Muscle of leg (tissue), 11 donors: ENCODE data around the gene SMG6. TPM values are rescaled to one million over a fixed set of nuclear protein-coding genes. Genes with fewer than 3 reads are reported as not detected.
A peak's percentile ranks its signal among the peaks of the same experiment; 100 is the strongest.

Experiments
- DNase-seq: peaks from one replicate; pipeline ENCODE4 v3.0.0; 2013
- H3K27ac ChIP-seq: one replicate; pipeline ENCODE4 v1.5.1; 2013; ENCODE audit warnings: mild to moderate bottlenecking, low read length, control low read depth
- H3K27me3 ChIP-seq: one replicate; pipeline ENCODE4 v1.6.1; 2013; ENCODE audit warnings: low read length; ENCODE audit not compliant: control insufficient read depth, insufficient read depth
- H3K36me3 ChIP-seq: one replicate; pipeline ENCODE4 v1.6.1; 2013; ENCODE audit warnings: low read length; ENCODE audit not compliant: control insufficient read depth, insufficient read depth
- H3K4me1 ChIP-seq: one replicate; pipeline ENCODE4 v1.6.1; 2013; ENCODE audit warnings: low read length; ENCODE audit not compliant: control insufficient read depth, insufficient read depth
- H3K4me3 ChIP-seq: one replicate; pipeline ENCODE4 v1.5.1; 2013; ENCODE audit warnings: low read length, control low read depth
- H3K9me3 ChIP-seq: replicated peaks from 2 replicates; pipeline ENCODE4 v1.6.1; 2013; ENCODE audit warnings: low read depth, low read length; ENCODE audit not compliant: control insufficient read depth
- WGBS: methylation state at CpG from one replicate; pipeline ENCODE4 v1.1.5; 2013; ENCODE audit warnings: missing lambda C conversion rate; ENCODE audit not compliant: insufficient coverage; 5-methylcytosine and 5-hydroxymethylcytosine counted together
- polyA plus RNA-seq, 8 donors: library from polyadenylated mRNA; unstranded; fragments of 120-200 nt; gene quantifications; one replicate each; pipeline versions ENCODE4 v1.2.1 to v1.2.3, GENCODE V29; 2013; ENCODE audit warnings: inconsistent platforms in 1 of 8, low replicate concordance in 1 of 8; ENCODE audit not compliant: insufficient read length in 8 of 8, insufficient read depth in 1 of 8
- total RNA-seq: library from RNA; stranded (reverse); fragments of 120-200 nt; gene quantifications from one replicate; pipeline ENCODE4 v1.2.4, GENCODE V29; 2013

The SMG6 gene
- total and polyA plus RNA-seq, 9 donors = 12.7 to 21.8 (median 19.2) TPM

DNA sequence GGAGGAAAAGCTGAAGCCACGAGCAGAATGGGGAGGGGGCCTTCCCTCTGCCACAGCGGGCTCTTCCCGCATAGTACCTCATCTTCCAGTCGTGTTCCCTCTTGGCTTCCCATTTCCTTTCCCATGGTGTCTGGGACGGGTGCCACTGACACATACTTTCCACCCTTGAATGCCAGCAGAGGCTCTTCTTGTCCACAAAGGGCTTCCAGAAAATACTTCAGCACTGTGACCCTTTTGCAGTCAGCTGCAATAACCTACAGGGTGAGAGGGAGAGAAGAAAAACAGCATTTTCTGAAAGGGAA lies 218.0 kb downstream of the SMG6 start:
- Histone ChIP-seq H3K27me3 (no peaks in the 10 kb centered on the region), H3K9me3 (no peaks in the 10 kb centered on the region), H3K4me3 (no peak overlapping the region), H3K27ac (peak overlapping the region; percentile 96), H3K36me3 (peaks cover 20% of the 10 kb centered on the region), H3K4me1 (peaks cover 86% of the 10 kb centered on the region)
- 0% methylated on average over 1 of the region's 5 CpGs for WGBS
- DNase-seq = peak; percentile 93

DNA sequence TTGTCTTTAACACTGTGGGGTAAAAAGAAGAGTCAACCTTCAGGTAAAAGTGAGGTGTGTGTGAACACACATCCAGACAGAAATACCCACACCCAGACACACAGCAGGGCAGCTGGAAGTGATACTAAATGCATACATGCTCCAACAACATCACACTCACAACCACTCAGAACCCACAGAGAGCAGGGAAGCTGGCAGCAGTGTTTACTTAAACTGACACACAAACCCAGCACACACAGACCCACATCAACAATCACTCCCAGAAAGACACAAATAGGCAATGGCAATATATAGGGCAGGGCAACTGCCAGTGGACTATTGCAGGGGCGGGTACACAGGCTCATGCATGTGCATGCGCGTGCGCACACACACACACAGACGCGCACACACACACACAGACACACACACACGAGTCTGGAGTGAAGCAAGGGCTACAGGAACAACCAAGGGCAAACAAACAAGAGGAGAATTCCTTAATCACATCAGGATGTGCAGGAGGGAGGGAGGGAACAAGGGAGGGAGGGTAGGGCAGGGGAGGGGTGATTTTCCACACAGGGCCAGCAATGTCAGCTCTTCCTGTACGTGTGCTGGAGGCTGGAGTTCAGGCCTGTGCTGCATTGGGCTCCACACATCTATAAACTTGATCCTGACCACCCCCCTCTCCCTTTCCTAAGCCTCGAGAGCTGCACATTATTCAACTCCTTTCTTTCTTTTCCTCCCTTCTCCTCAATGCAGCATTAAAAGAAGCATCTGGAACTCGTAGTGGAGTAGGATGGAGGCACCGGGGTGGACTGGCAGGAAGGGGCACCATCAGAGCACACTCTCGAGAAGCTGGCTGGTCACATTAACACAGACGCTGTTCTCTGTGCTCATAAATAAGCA lies 218.6 kb downstream of the SMG6 start:
- peak; percentile 97 for DNase-seq
- peaks cover 25% of the 10 kb centered on the region for H3K36me3 ChIP-seq

DNA sequence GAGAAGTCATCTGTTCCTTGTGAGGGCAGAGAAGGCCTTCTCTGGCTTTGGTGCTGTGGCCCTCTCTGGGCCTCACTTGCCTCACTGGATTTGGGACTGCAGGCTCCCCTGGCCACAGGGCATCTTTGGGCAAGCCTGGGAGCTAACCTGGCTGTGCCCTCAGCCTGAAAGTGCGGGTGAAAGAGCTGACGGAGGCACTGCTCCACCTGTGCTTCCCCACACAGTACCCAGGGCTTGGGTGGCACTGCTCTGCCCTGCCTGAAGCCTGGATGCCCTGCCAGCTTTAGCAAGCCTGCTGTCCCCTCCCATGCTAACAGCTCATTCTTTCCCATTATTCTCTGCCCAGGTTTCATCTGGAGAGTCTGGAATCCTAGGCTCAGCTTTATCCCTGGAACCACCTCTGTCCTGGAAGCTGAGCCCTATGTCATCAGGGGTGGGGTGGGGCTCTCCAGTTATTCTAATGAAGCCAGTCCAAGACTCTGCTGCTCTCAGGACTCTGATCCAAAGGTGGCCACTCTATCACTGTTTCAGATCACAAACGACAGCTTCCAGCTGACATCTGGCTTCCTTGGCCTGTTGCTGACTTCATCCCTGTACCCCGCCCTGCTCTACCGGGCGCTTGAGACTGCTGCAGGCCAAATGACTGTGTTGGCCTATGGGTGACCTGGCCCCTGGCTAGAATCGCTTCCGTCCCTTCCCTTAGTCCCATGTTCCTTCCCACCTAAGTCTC lies 219.4 kb downstream of the SMG6 start:
- peak; percentile 94 for DNase-seq
- Histone ChIP-seq H3K36me3 (peaks cover 29% of the 10 kb centered on the region), H3K9me3 (no peaks in the 10 kb centered on the region), H3K27me3 (no peaks in the 10 kb centered on the region), H3K4me3 (no peak overlapping the region), H3K4me1 (peaks cover 74% of the 10 kb centered on the region), H3K27ac (peak overlapping the region; percentile 96)
- WGBS = 32% methylated on average over 5 of the region's 8 CpGs

More for the DNA sequence above, 218.6 kb downstream of the SMG6 start:
- H3K4me1 ChIP-seq = peaks cover 82% of the 10 kb centered on the region
- H3K27me3 ChIP-seq = no peaks in the 10 kb centered on the region
- H3K27ac ChIP-seq = peak overlapping the region; percentile 96
- no peak overlapping the region for H3K4me3 ChIP-seq
- H3K9me3 ChIP-seq = no peaks in the 10 kb centered on the region
- 33% methylated on average over 3 of the region's 13 CpGs for WGBS

DNA sequence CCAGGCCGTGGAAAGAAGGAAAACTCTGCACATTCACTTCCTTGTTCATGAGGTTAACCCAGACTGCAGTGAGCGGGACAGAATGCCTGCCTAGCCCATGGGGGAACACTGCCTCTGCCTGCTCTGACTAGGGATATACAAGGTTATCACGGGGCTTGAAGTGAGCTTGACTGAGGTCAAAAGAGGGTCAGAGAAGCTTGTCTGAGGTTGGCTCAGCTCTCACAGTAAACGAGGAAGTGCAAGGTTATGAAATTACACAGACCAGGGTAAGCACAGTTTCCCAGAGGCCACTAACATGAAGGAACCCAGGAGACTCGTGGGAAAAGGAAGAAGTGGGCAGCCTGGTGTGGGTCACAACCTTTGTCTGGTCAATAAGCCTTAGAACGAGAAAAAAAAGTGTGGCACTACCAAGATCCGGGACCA lies 220.0 kb downstream of the SMG6 start:
- H3K27me3 ChIP-seq = no peaks in the 10 kb centered on the region
- H3K27ac ChIP-seq = peak overlapping the region; percentile 96
- no peaks in the 10 kb centered on the region for H3K9me3 ChIP-seq
- no peak overlapping the region for H3K4me3 ChIP-seq
- DNase-seq = peak; percentile 83
- WGBS = 36% methylated on average over 7 of the region's 7 CpGs
- peaks cover 68% of the 10 kb centered on the region for H3K4me1 ChIP-seq
- H3K36me3 ChIP-seq = peaks cover 32% of the 10 kb centered on the region

DNA sequence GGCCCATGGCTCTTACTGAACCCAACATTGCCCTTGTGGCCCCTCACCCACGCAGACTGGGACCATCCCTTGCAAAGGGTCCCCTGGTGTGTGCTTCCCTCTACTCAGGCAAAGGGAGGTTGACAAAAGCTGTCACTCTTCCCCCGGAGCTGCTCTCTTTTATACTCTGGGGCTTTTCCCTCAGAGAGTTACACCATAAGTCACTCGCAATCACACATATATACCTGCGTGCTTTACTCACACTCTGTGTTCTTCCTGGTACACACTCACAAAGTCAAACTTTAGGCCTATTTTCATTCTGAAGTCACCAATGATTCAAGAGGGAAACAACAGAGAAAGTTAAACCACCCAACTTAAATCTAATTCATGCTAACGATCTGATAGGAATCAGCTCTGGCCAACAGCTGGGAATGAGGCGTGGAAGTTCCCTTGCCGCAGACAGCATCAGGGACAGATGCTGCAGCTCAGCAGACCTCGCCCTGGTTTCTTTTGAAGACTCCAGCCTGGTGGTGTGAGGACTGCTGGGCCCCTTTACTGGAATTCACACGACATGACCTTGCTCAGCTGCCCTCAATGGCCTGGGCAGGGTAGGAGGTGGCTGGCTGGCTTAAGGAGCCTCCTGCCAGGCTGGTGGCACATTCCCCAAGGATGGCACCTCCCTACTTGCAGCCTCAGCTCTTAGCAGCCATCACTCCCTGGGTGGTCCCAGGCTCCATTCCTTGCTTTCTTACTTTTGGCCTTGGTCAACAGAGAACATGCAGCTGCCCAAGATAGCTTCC lies 221.4 kb downstream of the SMG6 start:
- WGBS = 60% methylated on average over 7 of the region's 9 CpGs

DNA sequence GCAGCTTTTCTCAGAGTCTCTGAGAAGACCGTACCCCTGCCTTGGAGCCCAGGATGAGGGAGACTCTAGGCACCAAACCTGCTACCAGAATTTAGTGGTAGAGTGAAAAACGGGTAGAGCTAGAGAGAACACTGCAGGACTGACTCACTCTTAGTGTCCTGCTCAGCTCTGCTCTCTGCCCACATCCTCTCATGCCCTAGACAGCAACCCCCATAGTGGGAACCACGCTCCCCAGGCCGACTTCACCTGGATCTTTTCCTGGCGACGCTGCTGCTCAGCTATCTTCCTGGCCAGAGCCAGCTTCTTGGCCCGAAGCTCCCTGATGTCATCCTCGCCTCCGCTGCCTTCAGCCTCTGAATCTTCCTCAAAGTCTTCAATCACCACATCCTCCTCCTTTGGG lies 222.0 kb downstream of the SMG6 start:
- WGBS = 69% methylated on average over 7 of the region's 9 CpGs
- H3K4me3 ChIP-seq = no peak overlapping the region
- H3K9me3 ChIP-seq = no peaks in the 10 kb centered on the region
- H3K27ac ChIP-seq = peak overlapping the region; percentile 10
- no peaks in the 10 kb centered on the region for H3K27me3 ChIP-seq
- H3K4me1 ChIP-seq = peaks cover 63% of the 10 kb centered on the region
- DNase-seq = no peak
- peaks cover 48% of the 10 kb centered on the region for H3K36me3 ChIP-seq

More for the DNA sequence above, 221.4 kb downstream of the SMG6 start:
- no peaks in the 10 kb centered on the region for H3K9me3 ChIP-seq
- peaks cover 42% of the 10 kb centered on the region for H3K36me3 ChIP-seq
- no peak overlapping the region for H3K4me3 ChIP-seq
- DNase-seq = peak; percentile 48
- H3K4me1 ChIP-seq = peaks cover 62% of the 10 kb centered on the region
- no peaks in the 10 kb centered on the region for H3K27me3 ChIP-seq
- H3K27ac ChIP-seq = peak overlapping the region; percentile 45

DNA sequence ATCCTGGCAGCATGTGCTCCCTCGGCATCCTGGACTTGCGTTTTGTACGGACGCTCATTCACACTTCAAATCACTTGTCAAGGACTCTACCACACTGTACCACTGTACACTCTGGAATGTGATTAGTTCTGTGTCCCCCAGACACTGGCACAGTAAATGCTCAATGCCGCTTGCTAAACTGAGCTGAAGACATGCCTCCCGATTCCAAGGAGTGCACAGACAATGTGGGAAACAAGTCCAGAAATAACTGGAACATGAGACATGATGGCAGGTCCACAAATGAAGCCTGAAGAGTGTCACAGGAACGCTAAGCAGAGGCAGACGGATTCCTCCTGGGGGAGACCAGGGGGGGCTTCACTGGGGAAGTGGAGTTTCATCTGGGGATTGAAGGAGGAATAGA lies 226.5 kb downstream of the SMG6 start:
- DNase-seq = peak; percentile 35
- Histone ChIP-seq H3K4me1 (peaks cover 46% of the 10 kb centered on the region), H3K36me3 (peaks cover 38% of the 10 kb centered on the region)

DNA sequence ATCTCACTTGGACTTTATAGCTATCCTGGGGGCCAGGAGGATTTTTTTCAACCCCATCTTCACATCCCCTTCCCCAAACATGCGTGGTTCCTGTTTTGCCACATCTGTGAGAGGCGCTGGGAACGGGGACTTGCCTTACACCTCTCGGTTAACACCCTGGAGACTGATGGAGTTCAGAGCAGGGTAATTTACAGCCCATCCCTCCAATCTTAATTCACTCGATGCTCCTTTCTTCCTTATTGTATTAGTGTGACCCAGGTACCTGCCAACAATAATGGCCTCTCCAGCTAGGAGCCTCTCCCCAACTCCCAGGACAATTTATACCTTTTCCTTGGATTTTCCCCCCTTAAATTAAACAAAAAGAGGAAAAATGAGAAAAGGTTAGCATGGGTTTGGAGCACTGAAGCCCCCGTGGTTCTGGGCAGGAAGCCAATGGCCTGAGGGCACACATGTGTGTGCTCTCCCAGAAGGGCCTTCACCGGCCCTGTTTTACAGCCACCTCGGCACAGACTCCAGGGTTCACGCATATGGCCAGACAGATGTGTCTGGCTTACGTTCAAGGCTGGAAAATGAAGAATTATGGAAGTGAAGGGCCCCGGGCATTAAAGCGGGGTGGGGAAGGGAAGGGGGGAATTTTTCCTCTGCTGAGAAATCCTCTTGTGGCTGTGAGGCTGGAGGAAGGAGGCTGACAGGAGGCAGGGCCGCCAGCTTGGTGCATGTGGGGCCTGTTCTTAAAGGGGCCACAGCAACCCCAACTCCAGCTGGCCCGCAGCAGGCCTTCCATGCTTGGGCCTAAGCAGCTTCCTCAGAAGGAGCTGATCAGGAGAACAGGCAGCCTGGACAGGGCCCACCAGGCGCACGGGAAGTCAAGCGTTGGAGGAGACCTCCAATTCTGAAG lies 227.2 kb downstream of the SMG6 start:
- H3K27me3 ChIP-seq = no peaks in the 10 kb centered on the region
- H3K9me3 ChIP-seq = no peaks in the 10 kb centered on the region
- peaks cover 37% of the 10 kb centered on the region for H3K36me3 ChIP-seq
- 17% methylated on average over 12 of the region's 17 CpGs for WGBS
- peaks cover 49% of the 10 kb centered on the region for H3K4me1 ChIP-seq
- peak; percentile 87 for DNase-seq
- H3K27ac ChIP-seq = peak overlapping the region; percentile 94
- H3K4me3 ChIP-seq = no peak overlapping the region

More for the DNA sequence above, 226.5 kb downstream of the SMG6 start:
- no peaks in the 10 kb centered on the region for H3K9me3 ChIP-seq
- peak overlapping the region; percentile 94 for H3K27ac ChIP-seq
- WGBS = 7% methylated on average over 8 of the region's 8 CpGs
- H3K27me3 ChIP-seq = no peaks in the 10 kb centered on the region
- H3K4me3 ChIP-seq = no peak overlapping the region

DNA sequence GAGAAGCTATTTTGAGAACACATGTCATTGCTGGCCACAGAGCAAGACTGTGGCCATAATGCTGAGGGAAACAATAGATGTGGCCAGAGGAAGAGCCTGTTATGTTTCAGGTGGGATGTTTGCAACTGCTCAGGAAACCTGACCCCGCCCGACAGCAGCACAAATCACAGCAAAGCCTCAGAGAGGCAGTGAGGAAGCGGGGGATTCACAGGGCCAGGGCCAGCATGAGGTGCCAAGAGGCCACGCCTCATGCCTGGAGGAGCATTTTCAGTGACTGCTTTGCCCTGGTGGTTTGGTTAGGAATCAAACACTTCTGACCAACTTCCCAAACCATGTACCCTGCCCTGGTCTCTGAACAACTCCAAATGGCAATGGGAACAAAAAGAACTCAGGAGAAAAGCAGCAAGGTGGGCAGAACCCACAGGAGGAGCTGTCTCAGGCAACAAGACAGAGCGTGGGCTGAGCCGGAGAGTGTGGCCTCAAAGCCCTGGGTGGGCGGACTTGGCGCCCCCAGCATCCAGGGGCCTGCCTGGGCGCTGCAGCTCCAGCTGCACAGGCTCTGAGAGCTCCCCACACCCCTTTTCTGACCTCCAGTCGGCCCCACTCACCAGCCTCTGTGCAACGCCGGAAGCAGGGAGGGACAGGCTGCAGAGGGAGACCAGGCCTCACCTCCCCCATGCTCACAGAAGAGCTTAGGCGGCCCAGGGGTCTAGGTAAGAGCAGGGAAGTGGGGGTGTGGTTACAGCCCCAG lies 228.1 kb downstream of the SMG6 start:
- peaks cover 57% of the 10 kb centered on the region for H3K4me1 ChIP-seq
- peak; percentile 94 for DNase-seq
- no peaks in the 10 kb centered on the region for H3K9me3 ChIP-seq
- no peaks in the 10 kb centered on the region for H3K27me3 ChIP-seq
- peaks cover 36% of the 10 kb centered on the region for H3K36me3 ChIP-seq
- H3K4me3 ChIP-seq = no peak overlapping the region
- 5% methylated on average over 7 of the region's 13 CpGs for WGBS
- H3K27ac ChIP-seq = peak overlapping the region; percentile 94
